ENCODE data around the gene ATM.

The ATM gene
- long read RNA-seq, partial matches to known transcripts: 16 of 55 reads
- long read RNA-seq, other reads (novel, unspliced or antisense): 38 of 55 reads

- Histone ChIP-seq H3K27ac (replicated peaks) (peak within 1 kb of the TSS; percentile 83), H3K4me3 (replicated peaks; ENCODE audit: insufficient read depth, low read length) (peak within 1 kb of the TSS; percentile 82), H3K27me3 (ENCODE audit: insufficient read depth, poor library complexity, severe bottlenecking) (no peaks in the 10 kb centered on the region)
- DNase-seq (ENCODE audit: low read depth in 1 of 2, low spot score in 1 of 2): peak; percentile 96 to 99
- TF ChIP-seq SPI1 (IDR thresholded peaks at IDR 0.05; ENCODE audit: borderline replicate concordance, low read depth) (no peak; the same call in 1 of the 2 replicates), GABPA (IDR thresholded peaks at IDR 0.05; ENCODE audit: low read depth) (peak; percentile 62; the same call in 1 of the 2 replicates), POLR2AphosphoS5 (IDR thresholded peaks at IDR 0.05; ENCODE audit: low read depth) (peak; percentile 81), CTCF (IDR thresholded peaks at IDR 0.05; ENCODE audit: insufficient read depth, low read length) (peak; percentile 91), REST (IDR thresholded peaks at IDR 0.05; ENCODE audit: insufficient replicate concordance, low read depth) (peak; percentile 56)
Measured at GRCh38 chr11:108222574-108223347, at the start of gene ATM, which contains the start of gene NPAT. Gene ATM (plus strand): TSS chr11:108223067. CDS start chr11:108227625, 4,558 bp downstream. Gene NPAT (minus strand): TSS chr11:108222638. CDS start chr11:108222536, 102 bp downstream.

- no peak for DNase-seq (ENCODE audit: low read depth in 1 of 2, low spot score in 1 of 2)
- no peak for TF ChIP-seq CTCF (IDR thresholded peaks at IDR 0.05; ENCODE audit: insufficient read depth, low read length)
- TF ChIP-seq REST (IDR thresholded peaks at IDR 0.05; ENCODE audit: insufficient replicate concordance, low read depth): no peak
- no peak overlapping the region for H3K27ac ChIP-seq (replicated peaks)
- no peak overlapping the region for H3K4me3 ChIP-seq (replicated peaks; ENCODE audit: insufficient read depth, low read length)
- no peaks in the 10 kb centered on the region for H3K27me3 ChIP-seq (ENCODE audit: insufficient read depth, poor library complexity, severe bottlenecking)
Measured at GRCh38 chr11:108177570-108177969, 45.3 kb upstream of the ATM start.

- no peak for TF ChIP-seq REST (IDR thresholded peaks at IDR 0.05; ENCODE audit: insufficient replicate concordance, low read depth)
- TF ChIP-seq POLR2AphosphoS5 (IDR thresholded peaks at IDR 0.05; ENCODE audit: low read depth): no peak
- TF ChIP-seq CTCF (IDR thresholded peaks at IDR 0.05; ENCODE audit: insufficient read depth, low read length): no peak
- no peak for TF ChIP-seq SPI1 (IDR thresholded peaks at IDR 0.05; ENCODE audit: borderline replicate concordance, low read depth)
- no peak for TF ChIP-seq GABPA (IDR thresholded peaks at IDR 0.05; ENCODE audit: low read depth)
- no peak for DNase-seq (ENCODE audit: low read depth in 1 of 2, low spot score in 1 of 2)
- Histone ChIP-seq H3K4me3 (replicated peaks; ENCODE audit: insufficient read depth, low read length) (no peak overlapping the region), H3K27me3 (ENCODE audit: insufficient read depth, poor library complexity, severe bottlenecking) (no peaks in the 10 kb centered on the region), H3K27ac (replicated peaks) (no peak overlapping the region)
Measured at GRCh38 chr11:108193725-108194124, 29.1 kb upstream of the ATM start.
